OCI-LY1 (cell line): ENCODE measurements around the gene SLC17A6.

Experiments
- H2AFZ ChIP-seq: fragments of 200-600 bp; sonication (generic), shearing (Covaris generic); 2 replicates; pipeline ENCODE4 v1.6.0; 2014; ENCODE audit warnings: antibody characterized with exemption, mild to moderate bottlenecking, low read length
- H3F3A ChIP-seq: fragments of 200-600 bp; sonication (generic), shearing (Covaris generic); 2 replicates; pipeline ENCODE4 v1.6.0; 2014; ENCODE audit warnings: mild to moderate bottlenecking, antibody characterized with exemption, low read length, moderate library complexity; ENCODE audit not compliant: insufficient read depth
- H3K27ac ChIP-seq: fragments of 200-600 bp; sonication (generic); 2 replicates; pipeline ENCODE4 v1.5.1; 2014; ENCODE audit warnings: low read length, mixed run types, mild to moderate bottlenecking, low read depth; ENCODE audit not compliant: poor library complexity, severe bottlenecking
- H3K27me3 ChIP-seq: fragments of 200-600 bp; sonication (generic); 2 replicates; pipeline ENCODE4 v1.6.0; 2014; ENCODE audit warnings: antibody characterized with exemption, mild to moderate bottlenecking, low read length, moderate library complexity; ENCODE audit not compliant: insufficient read depth
- H3K36me3 ChIP-seq: fragments of 200-600 bp; sonication (generic); 2 replicates; pipeline ENCODE4 v1.6.1; 2014; ENCODE audit warnings: mild to moderate bottlenecking, antibody characterized with exemption, low read length, moderate library complexity, mixed read lengths; ENCODE audit not compliant: insufficient read depth
- H3K4me1 ChIP-seq: fragments of 200-600 bp; sonication (generic); 2 replicates; pipeline ENCODE4 v1.5.1; 2014; ENCODE audit warnings: mild to moderate bottlenecking, low read length, moderate library complexity; ENCODE audit not compliant: insufficient read depth, severe bottlenecking
- H3K4me2 ChIP-seq: fragments of 200-600 bp; sonication (generic), shearing (Covaris generic); 2 replicates; pipeline ENCODE4 v1.6.1; 2014; ENCODE audit warnings: low read length
- H3K4me3 ChIP-seq: fragments of 200-600 bp; sonication (generic); 2 replicates; pipeline ENCODE4 v1.5.1; 2014; ENCODE audit warnings: low read length, low read depth, mild to moderate bottlenecking, mixed read lengths; ENCODE audit not compliant: poor library complexity, severe bottlenecking
- H3K79me2 ChIP-seq: fragments of 200-600 bp; shearing (Covaris generic); 2 replicates; pipeline ENCODE4 v1.6.1; 2016; ENCODE audit warnings: mixed run types, low read length, mixed read lengths; ENCODE audit not compliant: insufficient read depth
- H3K9ac ChIP-seq: fragments of 200-600 bp; sonication (generic), shearing (Covaris generic); 2 replicates; pipeline ENCODE4 v1.6.1; 2014; ENCODE audit warnings: mild to moderate bottlenecking, low read length, mixed read lengths
- H3K9me2 ChIP-seq: fragments of 200-600 bp; sonication (generic), shearing (Covaris generic); 2 replicates; pipeline ENCODE4 v1.6.1; 2014; ENCODE audit warnings: low read depth, mild to moderate bottlenecking, low read length, mixed read lengths
- H3K9me3 ChIP-seq: fragments of 200-600 bp; shearing (Covaris generic); 2 replicates; pipeline ENCODE4 v1.6.1; 2014; ENCODE audit warnings: low read length, mixed read lengths
- H4K20me1 ChIP-seq: fragments of 200-600 bp; sonication (generic), shearing (Covaris generic); 2 replicates; pipeline ENCODE4 v1.6.0; 2016; ENCODE audit warnings: mild to moderate bottlenecking, low read length; ENCODE audit not compliant: insufficient read depth
- EZH2 ChIP-seq: fragments of 200-600 bp; sonication (generic), shearing (Covaris generic); IDR thresholded peaks from 2 replicates; pipeline ENCODE4 v1.8.0; 2017; ENCODE audit warnings: borderline replicate concordance, mixed run types, mild to moderate bottlenecking, antibody characterized with exemption, low read length, moderate library complexity, mixed read lengths
- TF ChIP-seq, protein P1 (sequence below): fragments of 200-600 bp; sonication (generic), shearing (Covaris generic); IDR thresholded peaks from 2 replicates; pipeline ENCODE4 v1.5.1; 2017; ENCODE audit warnings: mild to moderate bottlenecking, antibody characterized with exemption, low read length, moderate library complexity, mixed read lengths

Gene SLC17A6

DNA sequence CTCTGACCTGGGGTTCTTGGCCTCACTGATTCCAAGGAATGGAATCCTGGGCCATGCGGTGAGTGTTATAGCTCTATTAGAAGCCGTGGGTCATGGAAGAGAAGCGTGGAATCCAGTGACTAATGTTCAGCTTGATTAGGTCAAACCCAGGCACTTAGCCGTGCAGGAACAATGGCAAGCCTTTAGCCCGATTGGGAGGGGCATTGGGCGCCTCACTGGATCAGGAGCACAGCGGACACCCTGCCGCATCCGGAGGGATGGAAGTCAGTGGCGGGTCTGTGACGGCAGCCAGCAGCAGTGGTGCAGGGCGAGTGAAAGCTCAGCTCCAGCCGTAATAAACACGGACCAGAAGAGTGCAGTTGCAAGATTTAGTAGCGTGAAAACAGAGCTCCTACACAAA, 20.5 kb upstream of the SLC17A6 start:
- Histone ChIP-seq H3K9me2 (no peaks in the 10 kb centered on the region), H3K27ac (no peak overlapping the region), H3K27me3 (no peaks in the 10 kb centered on the region), H3K4me1 (no peaks in the 10 kb centered on the region), H3K79me2 (no peaks in the 10 kb centered on the region), H4K20me1 (no peaks in the 10 kb centered on the region), H3K9me3 (no peaks in the 10 kb centered on the region), H3K36me3 (no peaks in the 10 kb centered on the region), H3F3A (no peaks in the 10 kb centered on the region), H3K4me2 (no peak overlapping the region), H2AFZ (no peak overlapping the region), H3K9ac (no peak overlapping the region), H3K4me3 (no peak overlapping the region)
- TF ChIP-seq, protein P1, sequence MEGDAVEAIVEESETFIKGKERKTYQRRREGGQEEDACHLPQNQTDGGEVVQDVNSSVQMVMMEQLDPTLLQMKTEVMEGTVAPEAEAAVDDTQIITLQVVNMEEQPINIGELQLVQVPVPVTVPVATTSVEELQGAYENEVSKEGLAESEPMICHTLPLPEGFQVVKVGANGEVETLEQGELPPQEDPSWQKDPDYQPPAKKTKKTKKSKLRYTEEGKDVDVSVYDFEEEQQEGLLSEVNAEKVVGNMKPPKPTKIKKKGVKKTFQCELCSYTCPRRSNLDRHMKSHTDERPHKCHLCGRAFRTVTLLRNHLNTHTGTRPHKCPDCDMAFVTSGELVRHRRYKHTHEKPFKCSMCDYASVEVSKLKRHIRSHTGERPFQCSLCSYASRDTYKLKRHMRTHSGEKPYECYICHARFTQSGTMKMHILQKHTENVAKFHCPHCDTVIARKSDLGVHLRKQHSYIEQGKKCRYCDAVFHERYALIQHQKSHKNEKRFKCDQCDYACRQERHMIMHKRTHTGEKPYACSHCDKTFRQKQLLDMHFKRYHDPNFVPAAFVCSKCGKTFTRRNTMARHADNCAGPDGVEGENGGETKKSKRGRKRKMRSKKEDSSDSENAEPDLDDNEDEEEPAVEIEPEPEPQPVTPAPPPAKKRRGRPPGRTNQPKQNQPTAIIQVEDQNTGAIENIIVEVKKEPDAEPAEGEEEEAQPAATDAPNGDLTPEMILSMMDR = no peak
- TF ChIP-seq EZH2 = no peak

DNA sequence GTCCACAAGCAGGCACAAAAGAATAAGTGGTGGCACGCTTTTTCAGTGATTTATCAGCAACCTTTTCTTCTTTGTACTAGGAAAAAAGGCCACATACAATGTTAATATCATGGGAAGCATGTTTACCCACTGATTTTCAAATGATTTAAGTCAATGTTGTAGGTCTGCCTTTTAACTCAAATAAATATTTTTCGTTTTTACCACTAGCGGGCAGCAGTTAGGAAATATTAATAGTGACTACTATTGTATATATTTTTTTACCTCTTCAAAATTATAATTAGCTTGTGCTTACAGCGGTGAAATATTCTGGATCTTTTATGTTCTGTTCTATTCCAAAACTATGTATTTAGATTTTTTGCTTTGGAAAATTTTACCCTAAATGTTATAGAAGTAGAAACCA, 6.4 kb upstream of the SLC17A6 start:
- H3F3A ChIP-seq = no peaks in the 10 kb centered on the region
- H3K9me2 ChIP-seq = no peaks in the 10 kb centered on the region
- H3K79me2 ChIP-seq = no peaks in the 10 kb centered on the region
- no peaks in the 10 kb centered on the region for H3K9me3 ChIP-seq
- no peaks in the 10 kb centered on the region for H3K4me1 ChIP-seq
- H3K27me3 ChIP-seq = no peaks in the 10 kb centered on the region
- no peak overlapping the region for H2AFZ ChIP-seq
- no peak overlapping the region for H3K9ac ChIP-seq
- TF ChIP-seq, protein P1 = peak; percentile 36
- TF ChIP-seq EZH2 = no peak
- H3K4me3 ChIP-seq = no peak overlapping the region
- no peaks in the 10 kb centered on the region for H3K36me3 ChIP-seq
- no peak overlapping the region for H3K4me2 ChIP-seq
- no peak overlapping the region for H3K27ac ChIP-seq
- H4K20me1 ChIP-seq = no peaks in the 10 kb centered on the region

DNA sequence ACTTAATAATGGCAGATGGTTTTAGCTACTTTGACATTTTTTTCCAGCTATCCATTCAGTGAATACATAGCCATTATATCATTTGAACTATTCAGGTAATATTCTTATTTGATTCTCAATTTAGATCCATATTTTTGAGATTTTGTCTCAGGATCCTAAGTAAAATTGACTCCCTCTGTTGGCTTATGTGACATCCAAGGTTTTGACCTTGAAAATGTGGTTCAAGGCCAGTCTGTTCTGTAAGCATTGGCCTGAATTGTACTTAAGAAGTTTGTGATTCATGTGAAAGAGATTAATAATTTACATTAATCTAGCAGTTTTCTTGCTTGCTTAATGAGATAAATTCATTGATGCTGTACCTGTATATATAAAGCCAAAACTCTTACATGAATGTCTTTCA, 1.6 kb upstream of the SLC17A6 start:
- H3K27ac ChIP-seq = no peak overlapping the region
- H3K9ac ChIP-seq = no peak overlapping the region
- no peaks in the 10 kb centered on the region for H3K4me1 ChIP-seq
- H3K4me3 ChIP-seq = no peak overlapping the region
- no peak overlapping the region for H3K4me2 ChIP-seq
- H3K79me2 ChIP-seq = no peaks in the 10 kb centered on the region
- H2AFZ ChIP-seq = no peak overlapping the region
- H3K36me3 ChIP-seq = no peaks in the 10 kb centered on the region
- H4K20me1 ChIP-seq = no peaks in the 10 kb centered on the region
- no peaks in the 10 kb centered on the region for H3K9me2 ChIP-seq
- no peaks in the 10 kb centered on the region for H3F3A ChIP-seq
- TF ChIP-seq, protein P1 = no peak
- no peak for TF ChIP-seq EZH2
- H3K27me3 ChIP-seq = no peaks in the 10 kb centered on the region; the same call in 1 of the 2 replicates
- no peaks in the 10 kb centered on the region for H3K9me3 ChIP-seq
